Mucosa of descending colon (tissue), 3 donors: Measurements from ENCODE around the gene SLC16A1. TPM values are rescaled to one million over a fixed set of nuclear protein-coding genes. Genes with fewer than 3 reads are reported as not detected.

ENCODE experiments used
- ATAC-seq: fragments of 200-7000 bp; cut with Tn5 transposase; one replicate; pipeline ENCODE4 v1.9.1; 2020; ENCODE audit warnings: mild to moderate bottlenecking, moderate library complexity
- DNase-seq, 3 donors: peaks; one replicate each; pipeline ENCODE4 v3.0.0-alpha.2; 2020
- H3K36me3 ChIP-seq: fragments of 200-600 bp; one replicate; pipeline ENCODE4 v1.8.0; 2021; ENCODE audit warnings: low read depth, mild to moderate bottlenecking
- H3K4me1 ChIP-seq: fragments of 200-600 bp; one replicate; pipeline ENCODE4 v1.8.0; 2021; ENCODE audit warnings: low read depth, mild to moderate bottlenecking
- H3K4me3 ChIP-seq: fragments of 200-600 bp; one replicate; pipeline ENCODE4 v1.8.0; 2021; ENCODE audit warnings: mild to moderate bottlenecking
- H3K9me3 ChIP-seq: fragments of 200-600 bp; one replicate; pipeline ENCODE4 v1.8.0; 2021; ENCODE audit warnings: mild to moderate bottlenecking
- intact Hi-C, 2 donors: fragments of 100-400 bp; cut with DNase I in 1 of 2; cut with micrococcal nuclease in 1 of 2; formaldehyde crosslinking; loops; one replicate each; pipeline versions ENCODE4 v1.11.0 to v1.11.1; 2022; cut with DNase I, micrococcal nuclease
- total RNA-seq, 3 donors: library from RNA; stranded (reverse); fragmentation: NEBNext Ultra II Directional in 2 of 3; extraction: Animal tissue kit (Norgen Biotek cat#: 25700) in 2 of 3; gene quantifications; one replicate each; pipeline versions ENCODE4 v1.2.1 to v1.2.4, GENCODE V29; 2021 to 2023
- TF ChIP-seq, protein P1 (sequence below): fragments of 200-600 bp; IDR thresholded peaks from one replicate; pipeline ENCODE4 v1.8.0; 2022; ENCODE audit warnings: antibody characterized with exemption, mild to moderate bottlenecking
- donor health status: DM: no; HTN: no; CAD: no; lungs with moderate emphysema.
- donor health status: DM: no; HTN: no; CAD: no.
- donor health status: DM: no; HTN: yes; CAD: no.

Gene SLC16A1
- total RNA-seq, 3 donors from 2014 or later: 71.2 to 172 (median 88.0) TPM

DNA sequence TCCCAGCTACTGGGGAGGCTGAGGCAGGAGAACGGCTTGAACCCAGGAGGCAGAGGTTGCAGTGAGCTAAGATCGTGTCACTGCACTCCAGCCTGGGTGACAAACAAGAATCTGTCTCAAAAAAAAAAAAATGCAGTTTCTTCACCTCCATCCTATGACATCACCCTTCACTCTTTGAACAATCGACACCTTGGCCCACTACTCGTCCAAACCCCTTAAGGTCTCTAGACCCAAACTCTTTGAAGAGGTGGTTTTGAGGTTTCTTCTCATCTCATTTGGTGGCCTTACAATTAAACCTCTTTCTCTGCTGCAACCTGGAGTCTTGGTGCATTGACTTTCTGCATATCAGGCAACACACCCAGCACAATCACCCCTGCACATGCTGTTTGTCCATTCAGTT, 86.1 kb downstream of the SLC16A1 start:
- Histone ChIP-seq H3K9me3 (no peaks in the 10 kb centered on the region), H3K36me3 (no peaks in the 10 kb centered on the region), H3K4me3 (no peak overlapping the region), H3K4me1 (peaks cover 16% of the 10 kb centered on the region)
- TF ChIP-seq, protein P1, sequence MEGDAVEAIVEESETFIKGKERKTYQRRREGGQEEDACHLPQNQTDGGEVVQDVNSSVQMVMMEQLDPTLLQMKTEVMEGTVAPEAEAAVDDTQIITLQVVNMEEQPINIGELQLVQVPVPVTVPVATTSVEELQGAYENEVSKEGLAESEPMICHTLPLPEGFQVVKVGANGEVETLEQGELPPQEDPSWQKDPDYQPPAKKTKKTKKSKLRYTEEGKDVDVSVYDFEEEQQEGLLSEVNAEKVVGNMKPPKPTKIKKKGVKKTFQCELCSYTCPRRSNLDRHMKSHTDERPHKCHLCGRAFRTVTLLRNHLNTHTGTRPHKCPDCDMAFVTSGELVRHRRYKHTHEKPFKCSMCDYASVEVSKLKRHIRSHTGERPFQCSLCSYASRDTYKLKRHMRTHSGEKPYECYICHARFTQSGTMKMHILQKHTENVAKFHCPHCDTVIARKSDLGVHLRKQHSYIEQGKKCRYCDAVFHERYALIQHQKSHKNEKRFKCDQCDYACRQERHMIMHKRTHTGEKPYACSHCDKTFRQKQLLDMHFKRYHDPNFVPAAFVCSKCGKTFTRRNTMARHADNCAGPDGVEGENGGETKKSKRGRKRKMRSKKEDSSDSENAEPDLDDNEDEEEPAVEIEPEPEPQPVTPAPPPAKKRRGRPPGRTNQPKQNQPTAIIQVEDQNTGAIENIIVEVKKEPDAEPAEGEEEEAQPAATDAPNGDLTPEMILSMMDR: no peak
- ATAC-seq: no peak
- no peak for DNase-seq
- intact Hi-C loops: no loop called here

DNA sequence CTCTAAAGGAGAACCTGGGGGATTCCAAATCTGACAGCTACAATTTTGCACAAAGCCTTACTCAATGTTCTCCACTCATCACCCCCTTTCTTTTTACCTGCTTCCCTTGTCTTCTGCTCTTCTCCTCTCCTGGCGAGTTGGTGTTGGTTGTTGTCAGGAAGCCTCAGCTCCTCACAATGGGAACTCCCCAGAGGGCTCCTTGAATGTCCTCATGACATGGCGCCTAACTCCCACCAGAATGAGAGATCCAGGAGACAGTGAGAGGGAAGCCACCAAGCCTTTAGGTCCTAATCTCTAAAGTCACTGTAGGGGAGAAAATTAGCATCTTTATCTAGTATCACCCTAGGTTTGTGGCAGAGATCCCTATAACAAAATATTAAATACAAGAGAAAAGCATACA, 87.8 kb downstream of the SLC16A1 start:
- Histone ChIP-seq H3K4me1 (peaks cover 16% of the 10 kb centered on the region), H3K9me3 (no peaks in the 10 kb centered on the region), H3K36me3 (no peaks in the 10 kb centered on the region), H3K4me3 (no peak overlapping the region)
- DNase-seq: no peak
- intact Hi-C loops: no loop called here
- TF ChIP-seq, protein P1: no peak
- ATAC-seq: no peak

DNA sequence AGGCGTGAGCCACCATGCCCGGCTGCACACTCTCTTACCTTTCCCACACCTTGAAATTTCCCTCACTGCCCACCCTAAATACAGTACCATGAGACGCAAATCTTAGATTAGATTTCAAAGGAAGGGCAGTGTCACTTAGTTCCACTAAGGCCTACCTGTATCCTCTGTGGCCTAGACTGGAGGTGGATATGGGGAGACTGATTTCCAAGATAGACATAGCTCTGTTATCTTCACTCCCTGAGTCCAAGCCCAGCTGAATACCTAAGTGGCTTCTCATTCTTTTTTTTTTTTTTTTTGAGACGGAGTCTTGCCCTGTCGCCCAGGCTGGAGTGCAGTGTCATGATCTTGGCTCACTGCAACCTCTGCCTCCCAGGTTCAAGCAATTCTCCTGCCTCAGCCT, 89.0 kb downstream of the SLC16A1 start:
- H3K36me3 ChIP-seq: no peaks in the 10 kb centered on the region
- no peak overlapping the region for H3K4me3 ChIP-seq
- DNase-seq (no peak), ATAC-seq (no peak)
- H3K4me1 ChIP-seq: peaks cover 7% of the 10 kb centered on the region
- TF ChIP-seq, protein P1: no peak
- no peaks in the 10 kb centered on the region for H3K9me3 ChIP-seq
- intact Hi-C loops: no loop called here

DNA sequence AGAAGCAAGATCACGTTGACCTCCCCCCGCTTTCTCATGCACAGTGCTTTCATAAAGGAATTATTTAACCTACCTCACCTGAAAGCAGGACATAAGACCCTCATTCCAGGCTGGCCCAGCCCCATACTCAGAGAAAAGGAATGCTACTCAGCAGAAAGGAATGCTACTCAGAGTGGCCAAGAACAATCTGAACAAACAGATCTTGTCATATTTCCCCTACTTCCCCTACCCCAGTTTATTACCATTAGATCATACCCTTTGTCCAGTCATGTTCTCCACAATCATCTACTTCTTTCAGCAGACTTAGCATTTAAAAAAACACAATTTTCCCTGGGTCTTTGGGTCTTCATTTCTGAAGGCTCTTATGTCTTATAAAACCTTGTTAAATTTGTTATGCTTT, 89.8 kb downstream of the SLC16A1 start:
- intact Hi-C loops: no loop called here
- TF ChIP-seq, protein P1: no peak
- H3K4me1 ChIP-seq: peaks cover 7% of the 10 kb centered on the region
- no peaks in the 10 kb centered on the region for H3K36me3 ChIP-seq
- H3K9me3 ChIP-seq: no peaks in the 10 kb centered on the region
- ATAC-seq (no peak), DNase-seq (no peak)
- no peak overlapping the region for H3K4me3 ChIP-seq

DNA sequence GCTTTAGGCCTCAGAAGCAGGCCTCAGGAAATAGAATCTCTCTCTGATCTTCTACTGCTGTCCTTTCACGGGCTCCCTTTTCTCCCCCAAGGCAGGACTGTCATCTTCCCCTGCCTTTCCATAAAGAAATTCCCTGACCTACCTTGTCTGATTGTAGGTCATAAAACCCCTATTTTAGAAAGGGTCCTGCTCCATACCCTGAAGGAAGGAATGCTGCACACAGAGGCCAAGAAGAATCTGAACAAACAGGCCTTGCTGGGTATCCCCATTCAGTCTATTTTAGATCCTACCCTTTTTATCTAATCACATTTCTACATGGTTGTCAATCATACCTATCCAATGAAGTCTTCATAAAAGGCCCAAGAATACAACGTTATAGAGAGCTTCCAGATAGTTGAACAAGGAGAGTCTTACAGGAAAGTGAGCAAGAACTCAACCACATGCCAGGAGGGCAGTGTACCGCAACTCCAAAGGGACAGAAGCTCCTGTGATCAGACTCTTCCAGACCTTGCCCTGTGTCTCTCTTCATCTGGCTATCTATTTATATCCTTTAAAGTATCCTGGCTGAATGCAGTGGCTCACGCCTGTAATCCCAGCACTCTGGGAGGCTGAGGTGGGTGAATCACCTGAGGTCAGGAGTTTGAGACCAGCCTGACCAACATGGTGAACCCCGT, 93.1 kb downstream of the SLC16A1 start:
- DNase-seq: no peak
- Histone ChIP-seq H3K9me3 (no peaks in the 10 kb centered on the region), H3K4me3 (no peak overlapping the region), H3K4me1 (no peaks in the 10 kb centered on the region), H3K36me3 (no peaks in the 10 kb centered on the region)
- TF ChIP-seq, protein P1: no peak
- no peak for ATAC-seq
- intact Hi-C loops: no loop called here

Other genes with a start within 250 kb of the SLC16A1 start
- gene RHOC, start 249.1 kb downstream of the SLC16A1 start, total RNA-seq: 100 to 1,000 TPM; 306 to 617 (median 485) TPM
- 1 to 10 TPM in 2 of 3 donors, under 1 TPM in 1; 0.92 to 1.7 (median 1.1) TPM for gene PPM1J, start 240.9 kb downstream of the SLC16A1 start, total RNA-seq
- 10 to 100 TPM; 15.4 to 26.8 (median 16.4) TPM for gene LRIG2, start 117.0 kb upstream of the SLC16A1 start, total RNA-seq